ENCODE measurements around the gene SEMA7A.

Gene SEMA7A

GRCh38 chr15:74415966-74416916 lies 17.5 kb downstream of the SEMA7A start:
- DNase-seq (ENCODE audit: low spot score): no peak

- no peak for DNase-seq (ENCODE audit: low spot score)
These were observed 19.0 kb downstream of the SEMA7A start for GRCh38 chr15:74414603-74415338.

- DNase-seq (ENCODE audit: low spot score): no peak
These were observed 19.6 kb downstream of the SEMA7A start for GRCh38 chr15:74414081-74414580.

- no peak for DNase-seq (ENCODE audit: low spot score)
These were observed 20.2 kb downstream of the SEMA7A start for GRCh38 chr15:74413350-74414080.

GRCh38 chr15:74412159-74412558 lies 21.6 kb downstream of the SEMA7A start:
- no peak for DNase-seq (ENCODE audit: low spot score)

- DNase-seq (ENCODE audit: low spot score): no peak
These were observed 22.1 kb downstream of the SEMA7A start for GRCh38 chr15:74411686-74412085.

- DNase-seq (ENCODE audit: low spot score): no peak
These were observed 23.3 kb downstream of the SEMA7A start for GRCh38 chr15:74410502-74410901.

GRCh38 chr15:74409225-74409624 lies 24.5 kb downstream of the SEMA7A start:
- DNase-seq (ENCODE audit: low spot score): no peak

GRCh38 chr15:74408815-74409214 lies 24.9 kb downstream of the SEMA7A start:
- DNase-seq (ENCODE audit: low spot score): no peak

GRCh38 chr15:74408385-74408784 lies 25.4 kb downstream of the SEMA7A start:
- DNase-seq (ENCODE audit: low spot score): no peak

GRCh38 chr15:74406992-74407705 lies 26.6 kb downstream of the SEMA7A start:
- no peak for DNase-seq (ENCODE audit: low spot score)

- DNase-seq (ENCODE audit: low spot score): no peak
These were observed 27.2 kb downstream of the SEMA7A start for GRCh38 chr15:74406517-74406916.

GRCh38 chr15:74405823-74406222 lies 27.9 kb downstream of the SEMA7A start:
- no peak for DNase-seq (ENCODE audit: low spot score)

- no peak for DNase-seq (ENCODE audit: low spot score)
These were observed 29.7 kb downstream of the SEMA7A start for GRCh38 chr15:74403991-74404563.

- no peak for DNase-seq (ENCODE audit: low spot score)
These were observed 30.2 kb downstream of the SEMA7A start for GRCh38 chr15:74403588-74403919.

- DNase-seq (ENCODE audit: low spot score): no peak
These were observed 30.7 kb downstream of the SEMA7A start for GRCh38 chr15:74402873-74403587.

- DNase-seq (ENCODE audit: low spot score): no peak
These were observed 31.4 kb downstream of the SEMA7A start for GRCh38 chr15:74402337-74402841.

- DNase-seq (ENCODE audit: low spot score): no peak
These were observed 32.6 kb downstream of the SEMA7A start for GRCh38 chr15:74400915-74401757.

- DNase-seq (ENCODE audit: low spot score): no peak
These were observed 33.4 kb downstream of the SEMA7A start for GRCh38 chr15:74400313-74400860.
